Measurements from ENCODE around the gene RBCK1.
A peak's percentile ranks its signal among the peaks of the same experiment; 100 is the strongest.

Gene RBCK1

GRCh38 chr20:420166-420620, 12.1 kb downstream of the RBCK1 start:
- DNase-seq: no peak

- peak; percentile 39 for DNase-seq
These were observed 12.8 kb downstream of the RBCK1 start for GRCh38 chr20:420721-421574.

GRCh38 chr20:421685-422250, 13.7 kb downstream of the RBCK1 start:
- DNase-seq: no peak

- DNase-seq: no peak
These were observed 18.5 kb downstream of the RBCK1 start for GRCh38 chr20:426566-426965.

GRCh38 chr20:427401-427800, 19.3 kb downstream of the RBCK1 start:
- DNase-seq: no peak

GRCh38 chr20:427849-428657, 20.0 kb downstream of the RBCK1 start:
- no peak for DNase-seq

- no peak for DNase-seq
These were observed 20.6 kb downstream of the RBCK1 start for GRCh38 chr20:428658-429200.

GRCh38 chr20:430091-430999, 22.2 kb downstream of the RBCK1 start:
- DNase-seq: no peak

- DNase-seq: peak; percentile 53
These were observed 23.2 kb downstream of the RBCK1 start for GRCh38 chr20:431012-431904.

GRCh38 chr20:432208-432607, 24.1 kb downstream of the RBCK1 start:
- no peak for DNase-seq

- DNase-seq: no peak
These were observed 24.7 kb downstream of the RBCK1 start for GRCh38 chr20:432677-433299.

- DNase-seq: peak; percentile 89
These were observed 25.3 kb downstream of the RBCK1 start for GRCh38 chr20:433300-433975.

- no peak for DNase-seq
These were observed 26.1 kb downstream of the RBCK1 start for GRCh38 chr20:434221-434620.

GRCh38 chr20:434661-435419, 26.7 kb downstream of the RBCK1 start:
- no peak for DNase-seq

- DNase-seq: no peak
These were observed 27.5 kb downstream of the RBCK1 start for GRCh38 chr20:435558-435957.

GRCh38 chr20:436476-436875, 28.4 kb downstream of the RBCK1 start:
- no peak for DNase-seq

- DNase-seq: peak; percentile 38
These were observed 29.8 kb downstream of the RBCK1 start for GRCh38 chr20:437787-438486.
